LoVo (cell line): ENCODE data around the gene FADS3.

Experiments used
- DNase-seq: peaks from one replicate; pipeline ENCODE4 v3.0.0-alpha.2; 2016; ENCODE audit warnings: low spot score

The FADS3 gene

DNA sequence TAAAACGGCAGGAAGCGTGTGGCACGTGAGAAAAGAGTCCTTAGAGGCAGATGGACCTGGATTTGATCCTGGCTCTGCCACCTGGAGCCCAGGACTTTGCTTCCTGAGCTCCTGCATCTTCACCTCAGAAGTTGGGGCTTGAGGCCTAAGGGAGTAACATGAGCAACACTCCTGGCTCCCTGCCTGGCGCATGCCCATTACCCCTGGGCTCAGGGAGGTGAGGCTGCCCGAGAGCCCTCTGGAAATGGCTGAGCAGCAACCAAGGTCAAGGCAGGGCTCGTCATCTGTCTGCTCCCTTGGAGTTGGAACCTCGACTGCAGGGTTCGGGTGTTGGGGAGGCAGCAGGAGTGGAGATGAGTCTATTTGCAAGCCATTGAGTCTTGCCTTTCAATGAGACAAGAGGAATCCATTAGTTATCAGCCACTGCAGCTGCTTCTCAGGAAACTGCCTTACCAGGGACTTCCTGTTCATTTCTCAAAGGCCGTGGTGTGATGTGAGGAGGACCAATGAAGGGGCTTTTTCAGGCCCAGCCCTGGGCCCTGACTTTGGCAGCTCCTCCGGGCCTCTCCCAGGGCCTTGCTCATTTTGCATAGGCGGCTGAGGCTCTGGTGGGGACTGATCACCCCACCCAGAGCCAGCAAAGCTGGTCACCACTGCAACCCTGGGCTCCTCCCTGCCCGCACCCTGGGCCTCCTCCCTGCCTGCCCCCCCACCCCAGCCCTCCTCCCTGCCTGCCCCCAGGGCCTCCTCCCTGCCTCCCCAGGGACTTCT lies 56.9 kb downstream of the FADS3 start:
- DNase-seq = no peak

DNA sequence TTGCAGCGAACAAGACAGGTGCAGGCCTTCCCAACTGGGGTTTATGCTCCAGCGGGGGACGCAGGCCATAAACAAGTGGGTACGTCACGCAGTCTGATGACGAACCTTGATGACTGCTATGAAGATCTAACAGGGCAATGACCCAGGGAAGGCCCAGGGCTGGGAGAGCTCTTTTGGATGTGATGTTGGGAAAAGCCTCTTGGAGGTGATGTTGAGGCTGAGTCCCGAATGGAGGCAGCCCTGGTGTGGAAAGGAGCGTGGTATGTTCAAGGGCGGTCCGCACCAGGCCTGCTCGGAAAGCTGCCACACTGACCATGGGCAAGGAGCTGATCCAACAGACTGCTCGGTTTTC lies 57.4 kb downstream of the FADS3 start:
- DNase-seq = no peak

DNA sequence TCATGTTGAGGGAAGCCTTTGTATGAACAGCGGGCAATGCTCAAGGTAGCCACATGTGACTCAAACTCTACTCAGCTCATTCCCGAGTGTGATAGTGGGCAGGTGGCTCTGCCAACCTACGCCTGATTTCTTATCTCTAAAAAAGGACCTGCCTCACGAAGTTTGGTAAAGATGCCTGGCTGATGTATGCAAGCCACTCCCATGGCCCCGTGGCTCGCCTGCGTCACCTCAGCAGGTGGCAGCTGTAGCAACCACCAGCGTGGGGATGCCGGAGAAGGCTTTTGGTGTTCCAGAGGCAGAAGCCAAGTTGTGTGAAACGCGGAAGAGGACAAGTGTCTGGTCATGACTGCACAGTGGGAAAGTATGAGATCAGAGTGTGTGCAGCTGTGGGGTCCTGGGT lies 57.9 kb downstream of the FADS3 start:
- DNase-seq = no peak

DNA sequence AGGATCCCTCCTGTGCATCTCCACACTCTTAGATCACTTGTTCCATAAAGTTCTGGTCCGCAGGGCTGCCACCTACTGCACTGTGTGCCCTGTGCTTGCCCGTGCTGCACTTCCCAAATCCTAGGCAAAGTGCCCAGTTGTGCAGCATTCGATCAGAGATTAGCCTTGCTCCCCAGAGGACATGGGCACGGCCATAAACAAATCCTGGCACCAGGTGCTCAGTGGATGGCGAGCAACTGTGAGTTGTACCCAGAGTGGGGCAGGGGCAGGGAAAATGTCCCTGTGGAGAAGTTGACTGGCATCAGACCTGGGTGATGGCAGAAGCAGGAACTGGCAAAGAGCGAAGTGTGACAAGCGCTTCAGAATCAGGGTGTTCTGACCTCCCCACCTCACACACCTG lies 58.6 kb downstream of the FADS3 start:
- no peak for DNase-seq

DNA sequence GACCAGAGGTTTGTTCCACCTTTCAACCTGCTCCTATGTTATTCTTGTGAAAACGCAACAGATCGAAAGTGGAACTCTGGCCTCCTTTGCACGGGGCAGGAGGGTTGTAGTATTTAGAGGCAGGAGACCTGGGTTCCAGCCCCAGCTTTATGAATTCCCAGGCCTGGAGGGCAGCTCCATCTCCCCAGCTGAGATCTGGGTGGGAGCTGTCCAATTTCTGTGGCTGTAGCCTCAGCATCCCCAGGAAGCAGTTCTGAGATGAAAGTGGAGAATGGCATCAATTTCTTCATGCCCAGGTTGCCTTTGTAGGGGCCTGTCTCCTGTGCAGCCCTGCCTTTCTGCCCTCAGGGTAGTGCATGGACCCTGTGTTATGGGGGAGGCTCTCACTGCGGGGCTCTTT lies 59.1 kb downstream of the FADS3 start:
- no peak for DNase-seq

DNA sequence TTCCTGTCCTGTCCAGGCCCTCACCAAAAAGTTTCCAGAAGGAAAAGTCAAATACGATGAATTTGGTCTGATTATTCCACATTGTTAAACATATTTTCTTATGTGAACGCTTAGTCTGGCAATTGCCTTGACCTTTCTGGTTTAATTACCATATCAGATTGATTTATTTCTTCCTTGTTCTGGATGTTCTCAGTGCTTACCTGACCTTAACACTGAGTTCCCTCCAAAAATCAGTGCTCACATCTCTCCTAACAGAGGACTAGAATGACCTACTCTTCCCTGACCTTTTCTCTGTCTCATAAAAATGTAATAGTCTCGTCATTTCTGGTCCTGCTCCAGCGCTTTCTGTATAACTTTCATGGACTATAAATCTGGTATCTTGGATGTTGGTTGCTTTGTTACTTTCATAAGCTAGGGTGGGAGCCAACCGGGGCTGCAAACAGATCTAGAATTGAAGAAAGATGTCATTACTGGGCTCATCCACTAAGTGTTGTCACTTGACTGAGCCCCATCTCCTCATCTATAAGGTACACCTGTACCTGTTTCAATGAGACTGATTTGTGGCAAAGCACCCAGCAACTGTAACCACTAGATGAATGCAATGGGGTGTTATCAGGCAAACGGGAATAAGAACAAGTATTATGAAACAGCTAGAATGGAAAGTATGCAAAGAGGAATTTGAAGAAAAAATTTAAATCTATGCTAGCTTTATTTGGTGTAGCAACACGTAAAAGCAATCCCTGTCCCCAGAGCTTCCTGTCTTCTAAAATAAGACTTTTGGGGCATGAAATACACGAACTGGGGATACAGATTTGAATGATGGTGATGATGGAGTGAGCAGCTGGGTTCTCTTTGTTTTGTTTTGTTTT lies 60.9 kb downstream of the FADS3 start:
- DNase-seq = no peak

DNA sequence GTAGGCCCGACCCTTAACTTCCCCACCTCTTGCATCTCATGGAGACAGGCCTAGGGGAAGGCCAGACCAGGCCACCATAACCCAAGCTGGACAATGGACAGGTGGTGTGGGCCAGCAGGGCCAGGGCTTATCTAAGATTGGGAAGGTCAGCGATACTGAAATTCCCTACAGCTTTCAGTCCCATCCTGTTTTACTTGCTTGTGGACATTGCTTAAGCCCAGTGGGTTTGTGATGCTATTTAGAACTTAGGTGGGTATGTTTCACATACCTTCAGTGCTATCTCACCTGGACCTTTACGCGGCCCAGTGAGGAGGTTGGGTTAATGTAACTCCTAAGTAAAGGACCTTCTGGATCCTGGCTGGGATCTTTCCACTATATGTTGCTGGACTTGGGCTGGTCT lies 61.5 kb downstream of the FADS3 start:
- no peak for DNase-seq

DNA sequence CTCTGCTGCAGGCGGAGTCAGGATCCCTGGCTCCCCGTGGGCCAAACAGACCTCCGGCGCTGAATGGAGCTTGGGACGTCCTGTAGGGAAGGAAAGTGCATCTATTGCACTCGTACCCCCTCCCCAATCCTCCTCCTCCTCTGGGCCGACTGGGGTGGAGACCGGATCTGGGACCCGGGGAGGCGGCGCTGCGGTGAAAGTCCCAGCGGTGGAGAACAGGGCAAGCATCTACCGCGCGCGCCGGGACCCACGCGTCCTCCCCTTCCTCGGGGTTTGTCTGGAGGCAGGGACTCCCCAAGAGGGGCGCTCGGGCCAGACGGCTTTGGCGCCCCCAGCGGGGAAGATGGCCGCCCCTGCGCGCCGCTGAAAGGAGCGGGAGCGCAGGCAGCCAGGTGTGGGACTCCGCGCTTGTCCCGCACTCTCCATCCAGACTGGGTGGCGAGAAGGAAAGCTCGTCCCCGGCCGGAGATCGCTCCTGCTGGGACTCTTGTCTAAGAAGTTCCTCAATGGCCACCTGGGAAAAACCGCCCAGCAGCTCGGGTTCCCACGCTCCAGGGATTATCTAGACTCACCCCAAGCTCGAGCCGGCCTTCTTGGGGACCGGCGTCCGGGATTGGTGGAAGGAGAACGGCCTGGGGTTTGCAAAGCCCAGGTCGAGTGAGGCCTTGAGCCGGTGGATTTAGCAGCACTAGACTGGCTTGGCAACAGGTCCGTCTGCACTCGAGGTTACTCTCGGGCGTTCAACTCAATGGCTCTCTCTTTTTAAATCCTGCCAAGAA lies 62.5 kb downstream of the FADS3 start:
- no peak for DNase-seq

DNA sequence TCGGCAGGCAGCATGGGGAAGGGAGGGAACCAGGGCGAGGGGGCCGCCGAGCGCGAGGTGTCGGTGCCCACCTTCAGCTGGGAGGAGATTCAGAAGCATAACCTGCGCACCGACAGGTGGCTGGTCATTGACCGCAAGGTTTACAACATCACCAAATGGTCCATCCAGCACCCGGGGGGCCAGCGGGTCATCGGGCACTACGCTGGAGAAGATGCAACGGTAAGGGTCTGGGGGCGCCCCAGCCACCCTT lies 63.0 kb downstream of the FADS3 start:
- DNase-seq = no peak

DNA sequence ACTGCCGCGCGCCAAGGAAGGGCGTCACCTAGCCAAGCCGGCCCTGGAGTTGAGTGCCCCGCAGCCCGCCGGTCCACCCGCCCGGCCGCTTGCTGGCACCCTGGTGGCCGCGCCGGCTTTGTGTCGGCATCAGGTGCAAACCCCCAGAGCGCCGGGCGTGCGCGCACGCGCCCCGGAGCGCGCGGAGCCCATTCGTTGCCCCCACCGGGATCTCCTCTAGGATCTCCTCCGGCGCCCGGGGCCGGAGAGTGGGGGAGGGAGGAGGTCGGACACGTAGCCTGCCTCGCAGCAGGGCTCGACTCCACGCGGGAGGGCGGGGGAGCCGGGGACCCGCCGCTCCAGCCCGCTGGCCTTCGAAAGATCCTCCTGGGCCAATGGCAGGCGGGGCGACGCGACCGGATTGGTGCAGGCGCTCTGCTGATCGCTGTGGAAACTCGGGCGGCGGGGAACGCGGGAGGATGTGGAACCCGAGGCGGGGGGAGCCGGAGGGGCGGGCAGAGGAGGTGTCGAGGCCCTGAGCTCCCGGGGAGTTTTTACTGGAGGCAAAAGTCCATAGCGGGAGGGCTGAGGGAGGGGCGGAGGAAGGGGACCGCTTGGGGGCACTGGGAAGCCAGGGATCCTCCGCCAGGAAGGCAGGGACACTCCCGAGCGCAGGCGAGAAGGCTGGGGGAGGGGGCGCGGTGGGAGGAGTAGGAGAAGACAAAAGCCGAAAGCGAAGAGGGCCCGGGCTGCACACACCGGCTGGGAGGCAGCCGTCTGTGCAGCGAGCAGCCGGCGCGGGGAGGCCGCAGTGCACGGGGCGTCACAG lies 63.6 kb downstream of the FADS3 start, which contains the start of gene FADS2:
FADS2 (plus strand) TSS at position 730 of the 808 bp plus-strand sequence. CDS start 91 bp downstream, outside the sequence.
- no peak for DNase-seq

DNA sequence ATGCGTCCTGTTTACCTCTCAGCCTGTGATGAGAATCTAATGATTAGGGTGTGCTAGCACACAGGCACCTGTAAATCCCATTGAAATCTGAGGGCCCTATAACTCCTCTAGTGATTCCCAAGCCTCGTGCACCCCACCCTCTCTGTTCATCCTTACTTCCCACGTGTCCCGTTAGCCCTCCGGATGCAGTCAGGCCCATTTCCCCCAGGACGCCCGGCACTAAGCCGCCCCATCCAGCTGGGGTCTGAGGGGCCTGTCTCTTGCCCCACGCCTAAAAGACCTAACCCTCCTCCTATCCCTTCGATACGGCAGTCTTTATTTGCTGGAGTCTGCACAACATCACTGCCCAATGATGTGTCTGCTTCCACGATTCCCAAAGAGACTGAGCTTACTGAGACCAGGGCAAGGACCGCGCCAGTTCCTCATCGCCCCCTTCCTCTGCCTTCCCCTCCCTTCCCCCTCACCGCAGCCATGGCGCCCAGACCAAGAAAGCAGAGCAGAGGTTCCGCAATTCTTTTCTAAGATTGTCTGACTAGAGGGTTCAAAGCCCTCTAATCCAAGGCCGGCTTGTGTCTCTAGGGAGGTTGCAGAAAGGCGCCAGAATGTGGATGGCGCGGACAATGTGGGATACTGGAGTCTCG lies 64.3 kb downstream of the FADS3 start:
- DNase-seq = no peak
